OCI-LY3 (cell line): ENCODE measurements around the gene ANKRD11.

Source experiments
- H2AFZ ChIP-seq: fragments of 200-600, 300-600 bp; shearing (Covaris generic); 2 replicates; pipeline ENCODE4 v1.6.0; 2014; ENCODE audit warnings: antibody characterized with exemption, low read depth, low read length
- H3K27ac ChIP-seq: fragments of 200-600, 300-600 bp; sonication (generic); 2 replicates; pipeline ENCODE4 v1.5.1; 2014; ENCODE audit warnings: mild to moderate bottlenecking, low read length, moderate library complexity, mixed read lengths
- H3K27me3 ChIP-seq: fragments of 200-600, 300-600 bp; sonication (generic); 2 replicates; pipeline ENCODE4 v1.6.1; 2014; ENCODE audit warnings: low read depth, low read length, mixed read lengths
- H3K36me3 ChIP-seq: fragments of 200-600, 300-600 bp; sonication (generic); replicated peaks from 2 replicates; pipeline ENCODE3; 2014; ENCODE audit warnings: low read depth, low read length, mixed read lengths
- H3K4me1 ChIP-seq: fragments of 300-600, 200-600 bp; sonication (generic); 2 replicates; pipeline ENCODE4 v1.6.1; 2014; ENCODE audit warnings: low read length, mixed read lengths
- H3K4me2 ChIP-seq: fragments of 200-600, 300-600 bp; sonication (generic); 2 replicates; pipeline ENCODE4 v1.6.1; 2014; ENCODE audit warnings: low read length, mixed read lengths
- H3K4me3 ChIP-seq: fragments of 300-600, 200-600 bp; sonication (generic); 2 replicates; pipeline ENCODE4 v1.5.1; 2014; ENCODE audit warnings: antibody characterized with exemption, mild to moderate bottlenecking, low read length, moderate library complexity
- H3K79me2 ChIP-seq: fragments of 300-600, 200-600 bp; shearing (Covaris generic); 2 replicates; pipeline ENCODE4 v1.6.1; 2014; ENCODE audit warnings: mild to moderate bottlenecking, low read length, mixed read lengths
- H3K9ac ChIP-seq: fragments of 300-600, 200-600 bp; shearing (Covaris generic); 2 replicates; pipeline ENCODE4 v1.6.0; 2014; ENCODE audit warnings: mild to moderate bottlenecking, low read length, moderate library complexity
- H3K9me3 ChIP-seq: fragments of 200-600, 300-600 bp; shearing (Covaris generic); 2 replicates; pipeline ENCODE4 v1.6.1; 2014; ENCODE audit warnings: low read length, mixed read lengths; ENCODE audit not compliant: insufficient read depth
- H4K20me1 ChIP-seq: fragments of 200-600, 300-600 bp; sonication (generic); 2 replicates; pipeline ENCODE4 v1.6.1; 2016; ENCODE audit warnings: low read length, mixed read lengths; ENCODE audit not compliant: insufficient read depth
- CTCF ChIP-seq: fragments of 200-600, 300-600 bp; sonication (generic); IDR thresholded peaks from 2 replicates; pipeline ENCODE4 v1.5.1; 2014; ENCODE audit warnings: antibody characterized with exemption, low read length, low read depth
- EZH2phosphoT487 ChIP-seq: fragments of 200-600 bp; shearing (Covaris generic); IDR thresholded peaks from 2 replicates; pipeline ENCODE4 v1.6.1; 2018; ENCODE audit warnings: antibody characterized with exemption, mixed run types, low read depth

ANKRD11 gene

GRCh38 chr16:89510526-89510925 lies 20.2 kb upstream of the ANKRD11 start:
- H3K79me2 ChIP-seq = peaks cover 41% of the 10 kb centered on the region
- H3K9ac ChIP-seq = no peak overlapping the region
- no peaks in the 10 kb centered on the region for H3K9me3 ChIP-seq
- no peak overlapping the region for H3K27ac ChIP-seq
- H4K20me1 ChIP-seq = peaks cover 4% of the 10 kb centered on the region; the same call in 1 of the 2 replicates
- TF ChIP-seq EZH2phosphoT487 (no peak), CTCF (no peak)
- H3K27me3 ChIP-seq = no peaks in the 10 kb centered on the region
- H3K36me3 ChIP-seq = peaks cover 24% of the 10 kb centered on the region
- peaks cover 21% of the 10 kb centered on the region for H3K4me1 ChIP-seq
- no peak overlapping the region for H3K4me2 ChIP-seq
- H2AFZ ChIP-seq = no peak overlapping the region
- H3K4me3 ChIP-seq = no peak overlapping the region

DNA sequence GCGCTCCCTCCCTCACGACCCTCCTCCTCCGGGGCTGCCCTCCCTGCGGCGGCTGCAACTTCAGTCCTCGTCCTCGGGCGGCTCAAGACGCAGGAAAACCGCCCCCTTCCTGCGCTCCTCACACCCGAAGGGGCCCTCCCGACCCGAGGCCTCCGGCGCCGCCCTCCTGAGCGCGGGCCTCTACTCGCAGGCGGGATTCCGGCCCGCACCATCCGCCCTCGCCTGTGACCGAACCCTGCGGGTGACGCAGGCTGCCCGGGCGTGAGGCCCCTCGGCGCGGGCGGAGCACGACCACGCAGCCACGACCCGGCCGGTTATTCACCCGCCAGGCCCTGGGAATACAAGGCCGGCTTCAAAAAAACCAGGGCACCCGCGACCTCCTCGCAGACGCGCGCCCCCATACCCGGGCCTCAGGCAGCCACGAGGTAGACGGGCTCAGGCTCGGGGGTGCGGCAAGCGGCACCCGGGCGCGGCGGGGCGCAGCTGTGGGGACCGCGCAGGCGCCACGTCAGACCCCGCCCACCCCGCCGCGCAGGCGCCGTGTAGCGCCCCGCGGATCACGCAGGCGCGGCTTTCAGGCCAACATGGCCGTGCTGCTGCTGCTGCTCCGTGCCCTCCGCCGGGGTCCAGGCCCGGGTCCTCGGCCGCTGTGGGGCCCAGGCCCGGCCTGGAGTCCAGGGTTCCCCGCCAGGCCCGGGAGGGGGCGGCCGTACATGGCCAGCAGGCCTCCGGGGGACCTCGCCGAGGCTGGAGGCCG lies 17.7 kb upstream of the ANKRD11 start, which contains the start of gene SPG7:
Gene SPG7, plus strand, starts transcription at position 570 of the 757 bp plus-strand sequence. Its CDS starts 15 bp downstream, at position 585.
- H2AFZ ChIP-seq = peak within 1 kb of the TSS; percentile 63; the same call in 1 of the 2 replicates
- peaks cover 41% of the 10 kb centered on the region for H3K79me2 ChIP-seq
- peak within 1 kb of the TSS; percentile 96 for H3K4me2 ChIP-seq
- H4K20me1 ChIP-seq = peaks cover 4% of the 10 kb centered on the region; the same call in 1 of the 2 replicates
- H3K27ac ChIP-seq = peak within 1 kb of the TSS; percentile 56
- H3K27me3 ChIP-seq = no peaks in the 10 kb centered on the region
- peak within 1 kb of the TSS; percentile 97 for H3K9ac ChIP-seq
- TF ChIP-seq CTCF = no peak
- no peak for TF ChIP-seq EZH2phosphoT487
- peak within 1 kb of the TSS; percentile 79 for H3K4me3 ChIP-seq
- no peaks in the 10 kb centered on the region for H3K9me3 ChIP-seq
- H3K4me1 ChIP-seq = peaks cover 28% of the 10 kb centered on the region
- H3K36me3 ChIP-seq = peaks cover 15% of the 10 kb centered on the region

GRCh38 chr16:89507214-89507833 lies 17.0 kb upstream of the ANKRD11 start:
- Histone ChIP-seq H3K36me3 (peaks cover 12% of the 10 kb centered on the region), H3K9me3 (no peaks in the 10 kb centered on the region), H3K79me2 (peaks cover 41% of the 10 kb centered on the region), H3K27ac (peak overlapping the region; percentile 56; the same call in 1 of the 2 replicates), H3K27me3 (no peaks in the 10 kb centered on the region), H3K4me2 (peak overlapping the region; percentile 96), H3K9ac (peak overlapping the region; percentile 97), H3K4me3 (peak overlapping the region; percentile 79), H3K4me1 (peaks cover 28% of the 10 kb centered on the region), H4K20me1 (peaks cover 4% of the 10 kb centered on the region; the same call in 1 of the 2 replicates), H2AFZ (no peak overlapping the region)
- TF ChIP-seq EZH2phosphoT487 (no peak), CTCF (no peak)

DNA sequence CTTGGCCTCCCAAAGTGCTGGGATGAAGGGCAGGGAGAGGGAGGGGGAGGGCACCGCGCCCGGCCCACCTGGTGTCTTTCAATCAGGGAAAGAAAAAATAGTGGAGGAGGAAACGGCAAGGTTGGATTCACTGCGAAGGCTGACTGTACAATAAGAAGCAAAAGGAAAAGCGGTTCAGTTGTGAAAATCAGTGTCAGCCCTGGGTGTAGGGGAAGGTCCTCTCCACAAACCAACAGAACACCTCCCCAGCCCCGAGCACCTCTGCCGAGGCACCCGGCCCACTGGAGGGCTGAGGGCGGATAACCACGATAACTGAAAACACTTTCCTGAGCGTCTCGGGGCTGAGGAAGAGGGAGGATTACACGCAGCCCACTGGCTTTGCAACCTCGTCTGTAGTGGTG lies 16.4 kb upstream of the ANKRD11 start:
- Histone ChIP-seq H3K4me3 (peak overlapping the region; percentile 79; the same call in 1 of the 2 replicates), H3K27me3 (no peaks in the 10 kb centered on the region), H3K4me2 (peak overlapping the region; percentile 96), H3K79me2 (peaks cover 41% of the 10 kb centered on the region), H2AFZ (no peak overlapping the region), H3K36me3 (peaks cover 12% of the 10 kb centered on the region), H3K9ac (no peak overlapping the region), H3K27ac (no peak overlapping the region), H3K4me1 (peaks cover 28% of the 10 kb centered on the region), H4K20me1 (peaks cover 4% of the 10 kb centered on the region; the same call in 1 of the 2 replicates), H3K9me3 (no peaks in the 10 kb centered on the region)
- TF ChIP-seq EZH2phosphoT487 = no peak
- TF ChIP-seq CTCF = no peak
